Measurements from ENCODE around the gene ANGEL2.

DNA sequence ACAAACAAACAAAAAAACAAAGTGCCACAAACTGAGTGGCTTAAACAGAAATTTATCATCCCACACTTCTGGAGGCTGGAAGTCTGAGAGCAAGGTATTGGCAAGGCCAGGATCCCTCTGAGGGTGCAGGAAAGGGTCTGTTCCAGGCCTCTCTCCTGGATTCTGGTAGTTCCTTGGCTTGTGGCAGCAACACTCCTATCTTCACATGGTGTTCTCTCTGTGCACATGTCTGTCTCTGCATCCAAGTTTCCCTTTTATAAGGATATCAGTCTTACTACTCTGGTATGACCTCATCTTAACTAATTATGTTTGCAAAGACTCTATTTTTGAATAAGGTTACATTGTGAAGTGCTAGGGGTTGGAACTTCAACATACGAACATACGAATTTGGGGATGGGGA, 70.6 kb downstream of the ANGEL2 start:
- TF ChIP-seq, protein P1, sequence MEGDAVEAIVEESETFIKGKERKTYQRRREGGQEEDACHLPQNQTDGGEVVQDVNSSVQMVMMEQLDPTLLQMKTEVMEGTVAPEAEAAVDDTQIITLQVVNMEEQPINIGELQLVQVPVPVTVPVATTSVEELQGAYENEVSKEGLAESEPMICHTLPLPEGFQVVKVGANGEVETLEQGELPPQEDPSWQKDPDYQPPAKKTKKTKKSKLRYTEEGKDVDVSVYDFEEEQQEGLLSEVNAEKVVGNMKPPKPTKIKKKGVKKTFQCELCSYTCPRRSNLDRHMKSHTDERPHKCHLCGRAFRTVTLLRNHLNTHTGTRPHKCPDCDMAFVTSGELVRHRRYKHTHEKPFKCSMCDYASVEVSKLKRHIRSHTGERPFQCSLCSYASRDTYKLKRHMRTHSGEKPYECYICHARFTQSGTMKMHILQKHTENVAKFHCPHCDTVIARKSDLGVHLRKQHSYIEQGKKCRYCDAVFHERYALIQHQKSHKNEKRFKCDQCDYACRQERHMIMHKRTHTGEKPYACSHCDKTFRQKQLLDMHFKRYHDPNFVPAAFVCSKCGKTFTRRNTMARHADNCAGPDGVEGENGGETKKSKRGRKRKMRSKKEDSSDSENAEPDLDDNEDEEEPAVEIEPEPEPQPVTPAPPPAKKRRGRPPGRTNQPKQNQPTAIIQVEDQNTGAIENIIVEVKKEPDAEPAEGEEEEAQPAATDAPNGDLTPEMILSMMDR (IDR thresholded peaks at IDR 0.05), result no peak
- TF ChIP-seq POLR2A (IDR thresholded peaks at IDR 0.05), result no peak

Measured in heart left ventricle (tissue), 13 donors.